Activated effector memory CD4-positive, alpha-beta T cell treated with Interleukin-2 at 50 U/mL for 16 hours (primary cell): Measurements from ENCODE around the gene GPHA2.

Experiments
- DNase-seq: peaks from one replicate; pipeline ENCODE4 v3.0.0-alpha.2; 2020

GPHA2 gene

GRCh38 chr11:64929625-64930024, 6.1 kb downstream of the GPHA2 start:
- DNase-seq: no peak

DNA sequence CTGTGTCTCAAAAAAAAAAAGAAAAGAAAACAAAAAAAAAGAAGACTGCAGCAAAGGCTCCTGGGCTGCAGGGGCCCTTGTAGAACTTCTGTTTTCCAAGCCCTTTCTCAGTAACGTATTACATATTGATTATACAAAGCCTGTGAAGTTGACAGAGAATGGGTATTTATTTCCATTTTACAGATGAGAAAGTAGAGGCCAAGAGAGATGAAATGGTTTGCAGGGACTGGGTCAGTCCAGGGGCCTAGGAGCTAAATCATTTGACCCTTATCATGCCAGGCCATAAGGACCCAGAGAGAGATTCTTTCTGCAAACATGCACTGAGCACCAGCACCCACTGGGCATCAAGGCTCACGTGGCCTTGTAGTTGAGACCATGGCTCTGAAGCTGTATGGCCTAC, 6.7 kb downstream of the GPHA2 start:
- no peak for DNase-seq

DNA sequence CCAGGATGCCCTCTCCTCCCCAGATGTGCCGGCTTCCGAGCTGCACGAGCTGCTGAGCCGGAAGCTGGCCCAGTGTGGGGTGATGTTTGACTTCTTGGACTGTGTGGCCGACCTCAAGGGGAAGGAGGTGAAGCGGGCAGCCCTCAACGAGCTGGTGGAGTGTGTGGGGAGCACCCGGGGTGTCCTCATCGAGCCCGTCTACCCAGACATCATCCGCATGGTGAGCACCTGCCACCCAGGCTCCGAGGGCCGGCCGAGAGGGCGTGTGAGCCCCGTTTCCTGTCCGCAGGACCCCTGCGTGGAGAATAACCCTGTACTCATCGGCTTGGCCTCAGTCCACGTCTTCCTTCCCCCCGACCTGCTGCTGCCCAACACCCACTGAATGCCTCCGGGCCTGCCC, 9.0 kb downstream of the GPHA2 start:
- no peak for DNase-seq

GRCh38 chr11:64925536-64926436, 9.9 kb downstream of the GPHA2 start:
- no peak for DNase-seq

DNA sequence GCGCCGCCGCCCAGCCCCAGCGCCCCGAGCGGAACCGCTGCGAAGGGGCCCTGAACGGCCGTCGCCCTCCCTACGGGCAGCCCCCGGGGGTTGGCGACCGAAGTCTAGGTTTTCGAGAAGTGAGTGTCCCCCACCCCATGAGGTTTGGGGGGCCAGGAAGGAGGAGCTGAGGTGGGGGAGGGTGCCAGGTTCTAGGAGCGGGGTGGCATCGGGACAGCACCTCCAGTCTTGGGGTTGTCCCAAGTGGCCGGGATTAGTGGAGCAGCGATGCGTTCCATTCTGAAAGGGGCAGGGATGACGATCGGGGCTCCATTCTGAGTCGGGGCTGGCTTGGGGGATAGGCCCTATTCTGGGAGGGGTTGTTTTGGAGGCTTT, 10.8 kb downstream of the GPHA2 start:
- no peak for DNase-seq

DNA sequence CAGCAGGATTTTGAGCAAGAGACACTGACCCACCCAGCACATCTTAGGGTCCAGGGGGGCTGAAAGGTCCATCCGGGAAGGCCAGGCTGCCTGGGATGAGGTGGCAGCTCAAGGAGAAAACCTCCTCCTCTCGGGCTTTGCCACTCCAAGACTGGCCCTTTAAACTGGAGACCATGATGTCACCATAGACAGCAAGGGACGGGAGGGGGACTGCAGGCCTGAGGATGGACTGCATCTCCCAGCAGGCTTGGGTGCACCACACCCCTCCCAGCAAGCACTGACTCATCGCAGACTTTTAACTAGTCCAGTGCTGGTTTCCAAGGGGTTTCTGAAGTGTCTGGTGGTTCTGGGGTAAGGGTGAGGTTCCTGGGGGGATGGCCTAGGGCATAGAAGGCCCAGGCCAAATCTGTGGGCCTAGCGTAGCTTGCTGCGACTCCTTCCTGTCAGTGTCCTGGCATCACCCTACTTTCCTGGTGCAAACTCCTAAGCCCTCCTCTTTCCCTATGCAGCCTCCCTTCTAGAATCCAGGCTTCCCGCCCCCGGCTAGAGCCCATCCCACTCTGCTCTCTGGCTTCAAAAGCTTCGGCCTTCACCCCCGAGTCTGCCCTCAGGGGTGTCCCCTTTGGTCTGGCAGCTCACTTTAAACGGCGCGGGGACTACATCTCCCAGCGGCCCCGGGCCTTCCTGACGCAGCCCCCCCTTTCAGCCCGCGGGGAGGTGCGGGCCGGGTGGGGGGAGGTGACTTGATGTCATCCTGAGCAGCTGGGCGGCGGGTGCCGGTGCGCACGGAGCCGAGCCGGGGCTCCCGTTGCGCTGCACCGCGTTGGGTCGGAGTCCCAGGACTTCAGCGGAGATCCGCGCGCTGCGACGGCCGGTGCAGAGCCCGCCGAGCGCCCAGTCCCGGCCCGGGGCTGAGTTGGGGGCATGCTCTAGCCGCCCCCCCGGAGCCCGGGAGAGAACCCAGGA, 11.5 kb downstream of the GPHA2 start, which contains the start of gene PPP2R5B:
TSS of gene PPP2R5B (plus strand) at position 746 of the 966 bp plus-strand sequence. CDS start 1,046 bp downstream, outside the sequence.
- DNase-seq: peak; percentile 86

DNA sequence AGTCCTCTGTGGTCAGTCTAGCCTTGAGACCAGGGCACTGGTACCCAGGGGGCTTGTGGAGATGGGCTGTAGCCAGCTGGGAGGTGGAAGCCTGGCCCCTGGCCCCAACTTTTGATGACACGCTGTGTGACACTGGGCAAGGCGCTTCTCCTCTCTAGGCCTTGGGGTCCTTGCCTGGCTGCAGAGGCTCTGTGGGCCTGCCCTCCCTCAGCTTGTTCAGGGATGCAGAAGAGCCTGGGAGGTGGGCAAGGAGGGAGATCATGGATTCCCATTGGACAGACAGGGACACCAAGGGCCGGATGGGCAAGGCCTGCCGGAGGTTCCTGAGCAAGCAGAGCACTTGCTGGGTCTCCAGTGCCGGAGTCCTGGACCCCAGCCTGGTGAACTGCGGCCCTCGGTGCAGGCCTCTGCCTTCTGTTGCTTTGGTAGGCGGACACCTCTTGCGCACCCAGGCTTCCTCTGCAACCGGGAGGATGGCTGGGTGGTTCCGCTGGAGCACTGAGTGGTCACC, 12.5 kb downstream of the GPHA2 start:
- DNase-seq: no peak

DNA sequence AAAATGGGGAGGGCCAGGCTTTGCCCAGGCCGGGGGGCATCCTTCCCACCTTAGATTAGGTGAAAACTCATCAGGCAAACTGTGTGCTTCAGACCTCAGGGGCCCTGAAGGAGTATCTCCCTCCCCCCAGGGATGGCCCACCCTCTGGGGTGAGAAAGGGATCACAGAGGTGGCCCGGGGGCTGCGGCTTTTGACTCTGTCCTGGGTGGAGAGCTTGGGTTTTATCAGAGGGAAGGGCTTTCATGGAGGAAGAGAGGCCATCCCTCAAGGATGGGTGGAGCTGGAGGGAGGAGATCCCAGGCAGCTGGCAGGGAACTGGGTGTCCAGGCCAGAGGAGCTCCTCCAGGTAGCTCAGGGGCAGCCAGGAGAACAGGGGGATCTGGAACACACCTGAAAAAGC, 14.3 kb downstream of the GPHA2 start:
- DNase-seq: no peak

GRCh38 chr11:64920124-64920523, 15.6 kb downstream of the GPHA2 start:
- DNase-seq: no peak

DNA sequence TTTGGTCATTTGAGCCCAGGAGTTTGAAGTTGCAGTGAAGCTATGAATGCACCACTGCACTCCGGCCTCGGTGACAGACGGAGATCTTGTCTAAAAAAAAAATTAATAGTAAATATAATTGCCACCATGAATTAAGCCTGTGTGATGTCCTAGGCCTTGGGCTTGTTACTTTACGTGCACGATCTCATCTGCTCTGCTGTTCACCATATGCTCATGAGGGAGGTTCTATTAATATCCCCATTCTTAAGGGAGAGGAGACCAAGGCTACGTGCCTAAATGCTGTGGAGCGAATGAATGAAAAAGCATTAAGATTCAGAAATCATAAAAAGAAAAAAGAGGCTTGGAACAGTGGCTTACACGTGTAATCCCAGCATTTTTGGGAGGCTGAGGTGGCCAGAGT, 16.1 kb downstream of the GPHA2 start:
- no peak for DNase-seq

GRCh38 chr11:64918017-64918416, 17.7 kb downstream of the GPHA2 start:
- no peak for DNase-seq

DNA sequence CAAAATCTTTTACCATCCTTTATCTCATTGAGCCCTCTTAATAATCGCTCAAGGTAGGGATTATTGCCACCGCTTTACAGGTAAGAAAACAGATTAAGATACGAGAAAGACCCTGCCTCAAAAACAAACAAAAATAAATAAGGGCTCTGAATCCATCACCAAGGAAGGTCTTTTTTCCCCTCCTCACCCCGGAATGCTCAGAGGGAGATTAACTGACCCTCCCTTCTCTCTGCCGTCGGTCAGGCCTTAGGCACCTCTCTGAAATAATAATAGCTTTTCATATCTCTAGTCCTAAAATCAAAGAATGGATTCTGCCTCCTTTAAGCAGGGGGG, 18.1 kb downstream of the GPHA2 start:
- no peak for DNase-seq

GRCh38 chr11:64916775-64917662, 18.7 kb downstream of the GPHA2 start, which contains the start of gene ATG2A:
ATG2A (minus strand) TSS chr11:64917209; CDS start chr11:64917135, 74 bp downstream.
- DNase-seq: peak; percentile 98

DNA sequence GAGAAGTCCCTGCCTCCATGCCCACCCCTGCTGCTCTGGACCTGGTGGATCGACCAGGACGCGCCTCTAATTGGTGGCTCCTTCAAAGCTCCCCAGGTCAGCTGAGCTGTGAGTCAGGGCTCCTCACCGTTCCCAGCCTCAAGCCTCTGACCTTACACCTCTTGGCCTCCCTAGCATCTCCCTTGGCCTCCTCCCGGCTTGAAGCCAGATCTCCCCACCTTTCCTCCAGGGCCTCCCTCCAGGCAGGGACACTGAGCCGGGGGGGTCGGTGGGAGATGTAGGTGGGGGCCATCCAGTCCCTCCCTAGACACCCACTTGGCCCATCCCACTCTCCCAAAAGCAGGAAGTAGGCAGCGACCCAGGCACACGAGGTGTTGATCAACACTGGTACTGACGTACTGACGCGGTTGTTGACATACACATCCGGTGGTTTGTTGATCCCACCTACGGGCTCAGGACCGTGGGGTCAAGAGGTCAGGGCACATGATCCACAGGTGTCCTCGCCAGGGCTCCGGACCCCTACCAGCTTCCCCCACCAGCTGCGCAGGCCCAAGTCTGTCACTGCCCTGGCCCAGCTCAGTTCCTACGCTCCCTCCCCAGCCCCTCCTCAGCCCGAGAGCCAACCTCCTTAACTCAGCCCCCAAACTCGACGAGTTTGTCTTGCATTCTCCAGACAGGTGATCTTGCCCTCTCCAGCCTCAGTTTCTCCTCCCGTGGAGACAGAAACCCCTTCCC, 19.5 kb downstream of the GPHA2 start:
- peak; percentile 28 for DNase-seq

DNA sequence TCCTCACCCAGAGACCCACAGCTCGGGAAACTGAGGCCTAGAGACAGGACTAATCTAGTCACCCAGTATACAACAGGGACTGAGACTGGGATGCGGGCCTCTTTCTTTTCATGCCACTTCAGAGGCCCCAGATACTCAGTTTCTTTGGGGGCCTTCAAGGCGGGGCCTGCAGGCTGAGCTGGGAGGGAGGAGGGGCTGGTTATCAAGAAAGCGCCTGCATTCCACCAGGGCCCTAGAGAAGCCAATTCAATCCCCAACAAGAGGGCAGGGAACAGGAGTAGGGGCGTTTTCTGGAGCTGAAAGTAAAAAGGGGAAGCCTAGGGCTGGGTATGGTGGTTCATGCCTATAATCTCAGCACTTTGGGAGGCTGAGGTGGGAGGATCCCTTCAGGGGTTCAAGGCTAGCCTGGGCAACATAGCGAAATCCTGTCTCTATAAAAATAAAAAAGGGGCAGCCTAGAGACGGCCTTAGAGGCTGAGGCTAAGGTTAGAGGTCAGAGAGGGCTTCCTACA, 20.3 kb downstream of the GPHA2 start:
- no peak for DNase-seq

DNA sequence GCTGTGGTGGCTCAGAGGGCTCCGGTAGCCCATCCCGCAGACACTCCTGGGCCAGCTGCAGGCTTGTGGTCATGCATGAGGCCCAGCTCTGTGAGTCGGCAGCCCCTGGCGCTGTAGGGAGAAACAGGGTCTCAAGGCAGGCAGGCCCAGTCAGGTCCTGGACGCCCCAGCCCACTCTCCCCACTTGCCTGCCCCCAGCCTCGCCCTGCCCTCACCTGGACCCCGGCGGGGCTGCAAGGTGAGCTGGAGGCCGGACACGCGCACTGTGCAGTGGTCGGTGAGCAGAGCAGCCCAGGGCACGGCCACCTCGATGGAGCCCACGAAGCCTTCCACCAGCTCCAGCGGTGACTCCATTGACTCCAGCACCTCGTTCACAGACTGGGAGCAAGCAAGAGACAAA, 21.6 kb downstream of the GPHA2 start:
- DNase-seq: no peak

GRCh38 chr11:64913171-64913727, 22.4 kb downstream of the GPHA2 start:
- no peak for DNase-seq

DNA sequence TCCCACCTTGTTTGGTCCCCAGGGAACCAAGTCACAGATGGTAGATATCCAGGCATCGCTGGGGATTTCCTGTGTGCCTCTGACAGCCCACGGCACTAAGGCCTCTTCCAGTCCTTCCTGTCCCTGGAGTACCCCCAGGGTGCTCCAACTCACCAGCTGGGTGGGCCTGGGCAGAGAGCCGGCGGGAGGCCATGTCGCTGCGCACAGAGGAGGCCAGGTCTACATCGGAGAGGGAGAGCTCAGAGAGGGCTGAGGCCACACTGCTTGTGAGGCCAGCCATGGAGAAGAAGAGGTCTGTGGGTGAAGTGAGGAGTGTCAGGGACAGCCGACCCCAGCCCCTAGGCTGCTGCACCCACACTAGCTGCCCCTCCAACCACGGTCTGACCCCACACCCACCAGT, 24.0 kb downstream of the GPHA2 start:
- DNase-seq: no peak

GRCh38 chr11:64911142-64911541, 24.6 kb downstream of the GPHA2 start:
- DNase-seq: no peak

DNA sequence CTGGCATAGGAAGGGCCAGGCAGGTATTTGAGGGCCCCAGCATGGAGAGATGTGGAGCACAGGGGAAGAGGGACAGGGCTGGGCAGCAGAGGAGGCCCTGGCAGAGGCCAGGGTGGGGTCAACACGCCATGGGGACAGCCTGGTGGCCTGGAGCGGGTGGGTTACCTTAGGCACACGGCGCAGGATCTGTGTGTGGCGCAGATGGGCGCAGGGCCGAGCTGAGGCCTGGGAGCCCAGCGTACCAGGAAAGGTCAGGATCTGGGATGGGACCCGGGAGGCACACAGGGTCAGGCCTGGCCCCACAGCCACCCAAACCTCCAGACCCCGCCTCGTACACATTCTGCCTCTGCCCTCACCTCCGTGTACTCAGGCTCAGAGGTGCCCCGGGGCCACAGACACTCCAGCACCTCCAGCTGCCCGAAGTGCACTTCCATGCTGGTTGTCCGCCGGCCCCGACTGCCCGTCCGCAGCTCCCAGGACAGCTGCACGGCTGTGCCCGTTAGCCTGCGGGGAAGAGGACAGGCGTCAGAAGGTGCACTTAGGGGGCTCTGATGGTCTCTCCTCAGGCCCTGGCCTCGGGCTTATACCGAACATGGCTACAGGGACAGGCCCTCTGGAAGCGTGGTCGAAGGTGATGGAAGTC, 25.1 kb downstream of the GPHA2 start:
- DNase-seq: no peak
